ENCODE results near the gene ZER1.

Gene ZER1

GRCh38 chr9:128690684-128691034 lies 81.1 kb downstream of the ZER1 start:
- peak overlapping the region; percentile 99 for H3K4me3 ChIP-seq (replicated peaks; ENCODE audit: low read depth, low read length)
- DNase-seq (ENCODE audit: extremely low read depth, low read depth), result no peak
- TF ChIP-seq CTCF (IDR thresholded peaks at IDR 0.05; ENCODE audit: low read depth, low read length, missing control alignments), result no peak

DNA sequence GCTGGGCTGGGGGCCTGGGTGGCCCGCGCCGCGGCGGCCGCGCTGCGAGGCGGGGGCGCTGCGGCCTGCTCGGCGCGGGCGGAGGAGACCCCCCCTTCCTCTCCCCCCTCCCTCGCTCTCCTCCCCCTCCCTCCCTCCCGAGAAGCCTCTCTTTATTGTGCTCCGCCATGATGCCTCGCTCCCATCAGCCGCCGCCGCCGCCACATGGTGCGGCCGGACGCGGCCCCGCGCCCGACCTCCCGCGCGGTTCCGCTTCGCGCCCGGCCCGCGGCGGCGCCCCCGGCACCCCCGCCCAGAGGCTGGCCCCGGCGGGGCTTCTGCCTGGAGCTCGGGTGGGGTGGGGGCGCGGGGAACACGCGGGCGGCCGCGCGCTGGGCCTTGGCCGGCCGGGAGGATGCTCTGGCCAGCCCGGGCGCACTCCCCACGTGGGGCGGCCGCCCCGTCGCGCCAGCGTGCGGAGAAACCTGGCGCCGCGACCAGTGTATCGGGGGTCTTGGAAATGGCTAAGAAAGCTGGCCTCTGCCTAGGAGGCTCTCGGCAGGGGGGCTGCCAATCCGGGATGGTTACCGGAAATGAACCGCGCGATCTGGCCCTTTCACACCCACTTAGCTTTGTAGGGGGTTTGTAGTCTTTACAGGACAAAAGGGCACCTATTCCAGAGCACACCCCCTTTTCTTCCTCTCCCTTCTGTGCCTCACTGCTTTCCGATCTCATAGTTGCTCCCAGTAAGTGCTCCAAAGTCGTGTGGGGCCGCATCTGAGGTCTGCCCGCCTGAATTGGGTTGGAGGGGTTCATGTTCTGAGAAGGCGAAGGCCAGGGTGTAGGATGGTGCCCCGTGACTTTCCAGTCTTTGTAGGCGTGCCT lies 81.7 kb downstream of the ZER1 start:
- no peak for TF ChIP-seq CTCF (IDR thresholded peaks at IDR 0.05; ENCODE audit: low read depth, low read length, missing control alignments)
- peak overlapping the region; percentile 99 for H3K4me3 ChIP-seq (replicated peaks; ENCODE audit: low read depth, low read length)
- no peak for DNase-seq (ENCODE audit: extremely low read depth, low read depth)

DNA sequence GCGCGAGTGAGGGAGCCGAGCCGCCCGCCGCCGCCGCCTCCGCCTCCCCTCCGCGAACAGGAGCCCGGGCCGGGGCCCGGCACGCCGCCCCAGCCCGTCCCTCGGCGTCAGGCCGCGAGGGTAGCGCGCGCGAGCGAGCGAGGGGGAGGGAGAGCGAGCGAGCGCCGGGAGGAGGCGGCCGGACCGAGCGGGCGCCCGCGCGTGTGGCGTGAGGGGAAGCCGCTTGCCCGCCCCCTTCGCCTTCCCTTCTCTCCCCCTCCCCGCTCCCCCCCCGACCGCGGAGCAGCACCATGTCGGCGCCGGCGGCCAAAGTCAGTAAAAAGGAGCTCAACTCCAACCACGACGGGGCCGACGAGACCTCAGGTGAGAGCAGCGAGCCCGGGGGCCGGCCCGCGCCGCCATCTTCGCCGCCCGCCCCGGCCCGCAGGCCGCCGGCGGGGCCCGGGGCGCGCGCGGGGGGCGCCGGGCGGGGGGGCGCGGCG lies 82.4 kb downstream of the ZER1 start:
- H3K4me3 ChIP-seq (replicated peaks; ENCODE audit: low read depth, low read length), result peak overlapping the region; percentile 47
- TF ChIP-seq CTCF (IDR thresholded peaks at IDR 0.05; ENCODE audit: low read depth, low read length, missing control alignments), result no peak
- DNase-seq (ENCODE audit: extremely low read depth, low read depth), result no peak

- peak within 1 kb of the TSS; percentile 99 for H3K4me3 ChIP-seq (replicated peaks; ENCODE audit: low read depth, low read length)
- peak; percentile 61 for DNase-seq (ENCODE audit: extremely low read depth, low read depth)
- no peak for TF ChIP-seq CTCF (IDR thresholded peaks at IDR 0.05; ENCODE audit: low read depth, low read length, missing control alignments)
Observed at GRCh38 chr9:128688501-128689292, 83.0 kb downstream of the ZER1 start, which contains the start of gene SET. Gene SET, plus strand, starts transcription at chr9:128689222. Its CDS starts 361 bp downstream, at chr9:128689583.

GRCh38 chr9:128687453-128687852 lies 84.3 kb downstream of the ZER1 start:
- H3K4me3 ChIP-seq (replicated peaks; ENCODE audit: low read depth, low read length), result no peak overlapping the region
- no peak for TF ChIP-seq CTCF (IDR thresholded peaks at IDR 0.05; ENCODE audit: low read depth, low read length, missing control alignments)
- DNase-seq (ENCODE audit: extremely low read depth, low read depth), result no peak

DNA sequence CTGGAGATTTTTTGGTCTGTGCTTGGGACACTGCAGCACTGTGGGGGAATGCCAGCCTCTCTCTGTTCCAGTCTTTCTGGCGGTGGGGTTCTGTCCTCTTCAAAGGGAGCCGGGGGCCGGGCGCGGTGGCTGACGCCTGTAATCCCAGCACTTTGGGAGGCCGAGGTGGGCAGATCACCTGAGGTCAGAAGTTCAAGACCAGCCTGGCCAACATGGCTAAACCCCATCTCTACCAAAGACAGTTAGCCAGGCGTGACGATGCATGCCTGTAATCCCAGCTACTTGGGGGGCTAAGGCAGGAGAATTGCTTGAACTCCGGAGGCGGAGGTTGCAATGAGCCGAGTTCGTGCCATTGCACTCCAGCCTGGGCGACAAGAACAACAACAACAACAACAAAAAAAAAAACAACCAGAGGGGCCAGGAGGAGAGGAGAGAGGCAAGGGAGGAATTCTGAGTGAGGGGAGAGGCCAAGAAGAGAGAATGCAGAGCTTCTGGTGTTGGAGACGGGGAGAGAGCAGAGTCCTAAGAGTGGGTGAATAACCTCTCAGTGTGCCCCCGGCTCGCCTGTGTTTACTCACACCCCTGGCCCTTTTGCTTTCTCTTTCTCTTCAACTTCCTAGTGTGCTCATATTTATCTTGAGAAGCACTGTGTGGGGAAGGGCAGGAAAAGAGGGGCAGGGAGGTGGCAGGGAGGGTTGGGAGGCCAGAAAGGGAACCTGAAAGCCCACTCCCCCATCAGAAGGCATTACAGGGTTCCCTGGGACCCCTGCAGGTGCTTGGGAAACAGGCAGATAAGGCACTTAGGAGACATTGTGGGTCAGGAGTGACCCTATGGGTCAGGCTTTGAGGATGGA lies 85.9 kb downstream of the ZER1 start:
- TF ChIP-seq CTCF (IDR thresholded peaks at IDR 0.05; ENCODE audit: low read depth, low read length, missing control alignments), result no peak
- peak overlapping the region; percentile 69 for H3K4me3 ChIP-seq (replicated peaks; ENCODE audit: low read depth, low read length)
- no peak for DNase-seq (ENCODE audit: extremely low read depth, low read depth)
